HG03280 (cell line): ENCODE data around the gene MRPL34.

Experiments
- ATAC-seq: cut with Tn5 transposase; IDR thresholded peaks from one replicate; pipeline ENCODE4 v1.9.1; 2021; ENCODE audit warnings: mild to moderate bottlenecking, moderate library complexity; ENCODE audit not compliant: unreplicated experiment

MRPL34 gene

DNA sequence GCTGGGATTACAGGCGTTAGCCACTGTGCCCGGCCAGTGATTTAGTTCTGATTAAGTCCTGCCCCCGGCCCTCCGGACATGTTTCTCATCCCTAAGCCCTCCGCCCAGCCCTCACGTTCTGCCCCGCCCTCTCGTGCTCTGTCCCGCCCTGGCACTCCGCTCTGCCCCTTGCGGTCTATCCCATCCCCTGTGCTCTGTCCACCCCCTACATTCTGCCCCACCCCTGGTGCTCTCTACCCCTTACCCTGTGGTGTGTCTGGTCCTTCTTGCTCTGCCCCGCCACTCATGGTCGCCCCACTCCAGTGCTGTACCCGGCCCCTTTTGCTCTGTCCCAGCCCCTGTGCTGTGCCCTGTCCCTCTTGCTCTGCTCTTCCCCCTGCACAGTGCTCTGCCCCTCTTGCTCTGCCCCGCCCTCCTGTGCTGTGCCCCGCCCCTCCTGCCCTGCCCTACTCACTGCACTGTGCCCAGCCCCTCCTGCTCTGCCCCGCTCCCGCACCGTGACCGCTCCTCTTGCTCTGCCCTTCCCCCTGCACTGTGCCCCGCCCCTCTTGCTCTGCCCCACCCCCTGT is 34.7 kb downstream of the MRPL34 start:
- no peak for ATAC-seq

DNA sequence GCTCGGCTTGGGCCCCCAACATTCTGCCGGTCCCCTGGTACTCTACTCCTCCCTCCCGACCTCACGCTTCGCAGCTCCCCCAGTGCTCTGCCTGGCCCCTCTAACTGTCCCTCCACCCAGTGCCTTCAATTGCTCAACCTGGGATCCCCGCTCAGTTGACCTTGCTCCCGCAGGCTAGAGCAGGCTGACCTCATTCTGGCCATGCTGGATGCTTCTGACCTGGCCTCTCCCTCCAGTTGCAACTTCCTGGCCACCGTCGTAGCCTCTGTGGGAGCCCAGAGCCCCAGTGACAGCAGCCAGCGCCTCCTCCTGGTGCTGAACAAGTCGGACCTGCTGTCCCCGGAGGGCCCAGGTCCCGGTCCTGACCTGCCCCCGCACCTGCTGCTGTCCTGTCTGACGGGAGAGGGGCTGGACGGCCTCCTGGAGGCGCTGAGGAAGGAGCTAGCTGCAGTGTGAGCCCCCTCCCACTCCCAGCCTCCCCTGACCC is 35.2 kb downstream of the MRPL34 start:
- no peak for ATAC-seq

DNA sequence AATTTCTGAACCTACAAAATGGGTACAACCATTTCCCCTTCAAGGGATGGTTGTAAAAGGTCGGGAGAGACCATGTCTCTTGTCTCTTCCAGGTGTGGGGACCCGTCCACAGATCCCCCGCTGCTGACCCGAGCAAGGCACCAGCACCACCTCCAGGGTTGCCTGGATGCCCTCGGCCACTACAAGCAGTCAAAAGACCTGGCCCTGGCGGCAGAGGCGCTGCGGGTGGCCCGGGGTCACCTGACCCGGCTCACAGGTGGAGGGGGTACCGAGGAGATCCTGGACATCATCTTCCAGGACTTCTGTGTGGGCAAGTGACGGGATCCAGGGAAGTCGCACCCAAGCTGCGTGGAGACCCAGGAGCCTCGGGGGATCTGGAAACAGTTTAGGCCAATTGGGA is 35.7 kb downstream of the MRPL34 start:
- ATAC-seq = no peak

DNA sequence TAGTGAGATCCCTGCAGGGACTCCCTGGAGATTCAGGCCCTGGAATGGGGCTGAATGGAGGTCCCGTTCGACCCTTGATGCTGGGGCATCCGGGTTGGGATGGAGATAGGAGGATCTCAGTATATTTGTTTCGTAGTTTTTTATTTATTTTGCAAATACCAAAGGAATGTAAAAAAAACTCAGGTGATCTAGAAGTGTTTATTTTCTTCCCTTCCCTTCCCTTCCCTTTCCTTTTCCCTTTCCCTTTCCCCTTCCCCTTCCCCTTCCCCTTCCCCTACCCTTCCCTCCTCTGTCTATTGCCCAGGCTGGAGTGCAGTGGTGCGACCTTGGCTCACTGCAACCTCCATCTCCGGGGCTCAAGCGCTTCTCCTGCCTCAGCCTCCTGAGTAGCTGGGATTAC is 36.2 kb downstream of the MRPL34 start:
- ATAC-seq = no peak

DNA sequence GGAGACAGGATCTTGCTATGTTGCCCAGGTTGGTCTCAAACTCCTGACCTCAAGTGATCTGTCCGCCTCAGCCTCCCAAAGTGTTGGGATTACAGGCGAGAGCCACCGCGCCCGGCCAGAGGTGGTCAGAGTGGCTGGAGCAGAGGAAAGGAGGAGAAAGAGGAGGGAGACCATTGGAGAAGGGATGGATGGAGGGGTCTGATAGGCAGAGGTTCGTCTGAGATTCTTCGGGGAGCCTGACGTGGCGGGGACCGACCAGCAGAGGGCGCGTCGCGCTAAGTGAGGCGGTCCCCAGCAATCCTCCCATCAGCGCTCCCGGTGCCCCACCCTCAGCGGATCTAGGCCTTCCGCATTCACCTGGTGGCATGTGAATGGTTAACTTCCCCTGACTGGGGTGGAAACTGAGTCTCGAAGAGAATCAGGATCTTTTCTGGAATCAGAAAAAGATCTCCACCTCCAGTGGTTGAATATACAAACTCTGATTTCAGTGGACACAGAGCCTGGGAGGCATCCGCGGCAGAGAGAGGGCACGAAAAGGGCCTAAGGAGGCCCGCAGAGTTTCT is 40.5 kb downstream of the MRPL34 start:
- no peak for ATAC-seq

DNA sequence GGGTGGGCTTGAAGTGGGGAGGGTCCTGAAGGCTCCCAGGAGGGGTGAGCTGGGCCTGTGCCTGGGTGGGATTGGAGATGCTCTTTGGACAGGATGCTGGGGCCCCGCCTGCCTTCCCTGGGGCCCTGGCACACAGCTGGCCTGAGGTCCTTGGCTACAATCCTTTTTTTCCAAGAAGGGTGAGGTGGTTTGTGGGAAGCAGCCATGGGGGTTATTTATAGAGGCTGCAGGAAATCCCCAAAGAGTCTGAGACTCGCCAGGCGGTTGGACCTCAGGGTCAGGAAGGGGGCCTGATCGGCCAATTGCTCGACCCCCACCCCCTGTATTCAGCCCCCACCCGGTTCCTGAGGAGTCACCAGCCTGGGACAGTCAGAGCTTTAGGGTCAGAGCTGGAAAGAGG is 41.7 kb downstream of the MRPL34 start:
- ATAC-seq = no peak

DNA sequence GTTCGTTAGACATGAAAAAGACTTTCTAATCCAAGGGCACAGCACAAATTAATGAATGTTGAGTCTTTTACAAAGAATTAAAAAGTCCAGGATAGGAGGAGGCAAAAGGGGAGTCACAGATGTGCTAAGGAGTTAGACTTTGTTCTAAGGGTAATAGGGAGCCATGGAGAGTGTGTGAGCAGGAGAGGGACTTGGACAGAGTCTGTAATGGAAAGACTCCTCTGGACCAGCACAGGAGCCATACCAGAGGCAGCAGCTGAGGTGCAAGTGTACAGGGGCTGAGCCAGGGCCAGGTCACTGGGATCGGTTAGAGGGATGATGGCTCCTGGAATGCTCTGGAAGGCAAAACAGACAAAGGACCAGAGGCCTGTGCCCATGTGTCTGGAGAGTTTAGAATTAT is 42.2 kb downstream of the MRPL34 start:
- no peak for ATAC-seq

DNA sequence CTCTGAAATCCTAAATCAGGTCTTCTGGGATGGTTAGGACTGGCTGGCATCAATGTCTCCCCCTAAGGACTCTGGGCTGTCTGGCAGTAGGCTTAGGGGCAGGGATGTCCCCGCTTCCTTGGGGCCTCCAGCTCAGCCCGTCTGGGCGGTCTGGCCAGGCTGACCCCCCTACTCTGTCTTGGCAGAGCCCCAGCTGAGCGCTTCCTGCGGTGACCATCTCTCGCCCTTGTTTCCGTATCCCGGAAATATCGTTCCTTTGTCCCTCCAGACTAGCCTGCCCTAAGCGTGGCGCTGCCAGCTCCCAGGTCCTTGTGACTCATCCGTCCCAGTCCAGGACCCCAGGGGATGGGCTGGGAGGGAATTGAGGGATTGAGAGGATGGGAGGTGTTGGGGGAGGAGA is 43.0 kb downstream of the MRPL34 start:
- ATAC-seq = no peak

DNA sequence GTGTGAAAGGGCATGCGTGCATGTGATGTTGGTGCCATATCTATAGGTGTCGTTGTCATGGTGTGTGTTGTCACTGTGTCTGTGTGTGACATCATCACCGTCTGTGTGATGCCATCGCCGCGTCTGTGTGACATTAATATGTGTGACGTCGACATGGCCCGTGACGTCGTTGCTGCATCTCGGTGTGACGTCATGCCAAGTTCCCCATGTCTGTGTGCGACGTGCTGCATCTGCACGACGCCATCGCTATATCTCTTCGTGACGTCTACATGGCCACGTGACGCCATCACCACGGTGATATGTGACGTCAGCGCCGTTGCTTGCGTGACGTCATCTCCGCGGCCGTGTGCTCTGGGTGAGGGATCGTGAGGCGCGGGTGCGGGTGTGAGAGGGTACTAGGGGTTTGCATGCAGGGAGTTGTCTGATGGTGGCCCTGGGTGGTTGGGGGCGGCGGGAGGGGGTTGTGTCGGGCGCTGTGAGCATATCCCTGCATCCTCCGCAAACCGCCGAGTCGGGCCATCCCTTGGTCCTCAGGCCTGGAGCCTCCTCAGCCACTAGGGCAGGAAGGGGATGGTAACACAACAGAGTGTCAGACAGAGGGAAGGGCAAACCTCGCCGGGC is 46.3 kb downstream of the MRPL34 start:
- no peak for ATAC-seq

DNA sequence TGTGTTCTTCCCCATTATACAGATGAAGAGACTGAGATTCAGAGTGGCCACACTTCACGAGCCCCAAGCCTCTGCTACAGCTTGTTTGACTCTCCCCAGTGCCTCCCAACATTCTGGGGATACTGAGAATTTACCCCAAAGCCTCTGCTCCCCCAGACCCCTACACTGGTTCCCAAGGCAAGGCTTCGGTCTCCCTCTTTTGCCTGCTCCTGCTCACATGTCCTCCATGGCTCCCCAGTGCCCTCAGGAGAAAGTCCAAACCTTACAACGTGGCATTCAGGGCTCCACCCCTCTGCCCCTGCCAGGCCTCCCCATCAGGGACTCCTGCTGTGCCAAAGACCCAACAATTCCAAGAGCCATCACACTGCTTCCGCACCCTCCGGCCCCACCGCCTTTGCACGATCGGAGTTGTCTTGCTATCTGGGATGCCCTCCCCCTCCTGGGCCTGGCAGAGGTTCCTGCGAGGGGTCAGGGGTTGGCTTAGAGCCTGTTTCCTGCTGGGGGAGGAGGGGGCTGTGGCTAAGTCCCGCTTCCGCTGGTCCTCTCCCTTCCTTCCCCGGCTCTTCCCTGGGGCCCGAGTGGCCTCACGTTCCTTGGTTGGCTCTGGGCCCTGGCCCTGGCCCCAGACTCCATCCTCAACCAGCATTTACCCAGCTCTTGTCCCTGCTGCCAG is 47.1 kb downstream of the MRPL34 start:
- no peak for ATAC-seq

DNA sequence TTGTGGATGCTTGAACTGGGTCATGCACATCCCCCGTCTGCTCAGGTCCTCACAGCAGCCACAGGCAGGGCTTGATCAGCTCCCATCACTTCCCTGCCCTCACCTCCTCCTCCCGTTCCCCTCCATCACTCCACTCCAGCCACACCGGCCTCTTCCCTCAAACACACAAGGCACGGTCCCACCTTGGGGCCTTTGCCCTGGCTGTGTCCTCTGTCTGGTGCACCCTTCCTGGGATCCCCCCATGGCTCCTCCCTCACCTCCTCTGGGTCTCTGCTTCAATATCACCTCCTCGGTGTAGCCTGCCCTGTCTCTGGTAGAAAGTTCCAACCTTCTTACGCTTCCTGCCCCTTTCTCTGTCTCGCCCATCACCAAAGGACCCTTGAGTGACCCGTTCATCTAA is 47.7 kb downstream of the MRPL34 start:
- ATAC-seq = no peak
